ENCODE results near the gene GCH1.

Gene GCH1

DNA sequence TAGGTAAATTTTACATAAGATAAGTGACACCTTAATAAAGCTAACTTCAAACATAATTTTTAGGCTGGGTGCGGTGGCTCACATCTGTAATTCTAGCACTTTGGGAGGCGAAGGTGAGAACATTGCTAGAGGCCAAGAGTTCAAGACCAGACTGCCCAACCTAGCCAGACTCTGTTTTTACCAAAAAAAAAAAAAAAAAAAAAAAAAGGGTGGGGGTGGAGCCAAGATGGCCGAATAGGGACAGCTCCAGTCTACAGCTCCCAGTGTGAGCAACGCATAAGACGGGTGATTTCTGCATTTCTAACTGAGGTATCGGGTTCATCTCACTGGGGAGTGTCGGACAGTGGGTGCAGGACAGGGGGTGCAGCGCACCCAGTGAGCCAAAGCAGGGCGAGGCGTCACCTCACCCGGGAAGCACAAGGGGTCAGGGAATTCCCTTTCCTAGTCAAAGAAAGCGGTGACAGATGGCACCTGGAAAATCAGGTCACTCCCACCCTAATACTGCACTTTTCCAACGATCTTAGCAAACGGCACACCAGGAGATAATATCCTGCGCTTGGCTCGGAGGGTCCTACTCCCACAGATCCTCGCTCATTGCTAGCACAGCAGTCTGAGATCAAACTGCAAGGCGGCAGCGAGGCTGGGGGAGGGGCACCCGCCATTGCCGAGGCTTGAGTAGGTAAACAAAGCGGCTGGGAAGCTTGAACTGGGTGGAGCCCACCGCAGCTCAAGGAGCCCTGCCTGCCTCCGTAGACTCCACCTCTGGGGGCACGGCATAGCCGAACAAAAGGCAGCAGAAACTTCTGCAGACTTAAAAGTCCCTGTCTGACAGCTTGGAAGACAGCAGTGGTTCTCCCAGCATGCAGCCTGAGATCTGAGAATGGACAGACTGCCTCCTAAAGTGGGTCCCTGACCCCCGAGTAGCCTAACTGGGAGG lies 32.2 kb downstream of the GCH1 start:
- DNase-seq, result peak in 1 of 56 donors; percentile 22

GRCh38 chr14:54867011-54867410 lies 35.6 kb downstream of the GCH1 start:
- no peak for DNase-seq

DNA sequence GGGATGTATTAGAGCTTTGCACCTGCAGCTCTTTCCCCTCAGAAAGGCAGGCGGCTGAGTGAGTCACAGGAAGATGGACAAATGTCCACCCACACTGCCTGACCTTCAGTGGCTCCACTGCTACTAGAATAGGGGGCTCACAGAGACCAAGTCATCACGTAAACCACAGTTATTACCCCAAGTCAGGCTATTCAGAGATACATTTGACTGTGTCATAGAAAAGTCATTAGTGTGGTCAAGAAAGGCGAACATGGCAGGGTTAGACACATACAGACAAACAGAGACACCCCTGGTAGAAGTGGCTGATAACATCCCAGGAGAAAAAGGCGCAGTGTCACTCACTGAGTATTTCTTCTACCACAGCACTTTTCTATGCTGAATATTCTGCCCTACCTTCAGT lies 36.0 kb downstream of the GCH1 start:
- no peak for DNase-seq

- DNase-seq, result no peak
Observed at GRCh38 chr14:54864526-54864925, 38.1 kb downstream of the GCH1 start.

DNA sequence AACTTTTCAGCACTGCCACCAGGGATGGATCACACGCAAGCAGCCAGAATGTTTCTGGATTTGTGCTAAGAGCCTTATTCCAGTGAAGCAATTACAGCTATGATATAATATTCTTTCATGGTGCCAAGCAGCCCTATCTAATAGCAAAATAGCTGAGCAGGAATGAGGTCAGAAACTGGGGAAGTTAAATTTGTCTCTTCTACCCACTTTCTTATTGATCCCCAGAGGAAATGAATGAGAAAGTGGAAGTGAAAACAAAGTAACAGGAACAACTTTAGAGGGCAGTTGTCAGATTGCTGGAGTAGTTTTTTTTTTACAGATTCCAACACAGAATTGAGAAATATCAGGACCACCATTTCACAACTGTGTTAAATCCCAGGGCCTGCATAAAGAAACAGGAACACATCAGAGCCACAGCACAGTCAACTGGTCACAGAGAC lies 44.8 kb downstream of the GCH1 start:
- no peak for DNase-seq

- DNase-seq, result no peak
Observed at GRCh38 chr14:54856152-54856551, 46.5 kb downstream of the GCH1 start.

DNA sequence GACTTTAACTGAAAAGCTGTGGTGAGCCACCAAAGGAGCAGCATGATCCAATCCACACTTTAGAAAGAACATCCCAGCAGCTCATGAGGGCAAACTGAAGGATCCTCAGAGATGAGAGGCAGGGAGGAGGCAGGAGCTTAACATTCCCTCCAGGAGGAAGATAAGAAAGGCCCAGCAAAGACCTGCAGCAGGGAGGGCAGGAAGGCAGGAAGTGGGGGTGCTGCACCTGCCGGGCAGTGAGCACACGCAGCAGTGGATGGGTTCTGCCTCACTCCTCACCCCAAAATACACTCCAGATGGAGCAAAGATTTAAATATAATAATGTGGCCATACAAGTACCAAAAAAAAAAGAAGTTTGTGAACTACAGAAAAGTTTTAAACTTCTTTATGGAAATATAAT lies 48.4 kb downstream of the GCH1 start:
- DNase-seq, result no peak

DNA sequence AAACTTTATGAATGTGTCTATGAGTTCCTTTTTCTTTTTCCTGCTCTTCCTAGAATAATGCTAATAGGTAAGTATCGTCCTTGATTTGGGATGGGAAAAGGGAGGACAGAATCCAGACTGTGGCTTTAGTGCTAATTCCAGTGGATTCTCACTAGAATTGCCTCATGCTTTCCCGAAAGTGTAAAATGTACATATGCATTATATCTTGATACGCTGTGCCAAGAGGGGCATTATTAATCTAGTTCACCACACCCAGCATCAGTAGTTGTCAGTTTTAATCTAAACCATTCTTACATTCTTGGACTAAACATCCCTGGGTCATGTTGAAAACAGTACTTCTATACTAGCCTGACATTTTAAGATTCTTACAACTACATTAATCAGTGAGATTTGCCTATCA lies 49.3 kb downstream of the GCH1 start:
- no peak for DNase-seq

DNA sequence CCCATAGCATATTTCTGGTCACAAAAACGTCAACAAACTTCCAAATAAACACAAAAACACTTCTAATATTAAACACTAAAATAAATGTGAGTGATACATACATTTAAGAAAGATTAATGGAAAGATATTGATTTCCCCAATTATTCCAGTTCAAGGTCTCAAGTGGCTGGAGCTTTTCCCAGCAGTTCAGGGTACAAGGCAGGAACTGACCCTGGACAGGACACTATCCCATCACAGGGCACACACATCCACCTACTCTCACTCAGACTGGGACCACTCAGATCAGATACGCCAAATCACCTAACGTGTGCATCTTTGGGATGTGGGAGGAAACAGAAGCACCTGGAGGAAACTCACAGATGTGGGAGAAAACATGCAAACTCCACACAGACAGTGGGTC lies 50.4 kb downstream of the GCH1 start:
- no peak for DNase-seq

GRCh38 chr14:54848910-54849309 lies 53.7 kb downstream of the GCH1 start:
- no peak for DNase-seq

GRCh38 chr14:54845641-54846040 lies 57.0 kb downstream of the GCH1 start:
- no peak for DNase-seq

GRCh38 chr14:54844479-54844878 lies 58.1 kb downstream of the GCH1 start:
- DNase-seq, result no peak

GRCh38 chr14:54840798-54841197 lies 61.8 kb downstream of the GCH1 start:
- no peak for DNase-seq

DNA sequence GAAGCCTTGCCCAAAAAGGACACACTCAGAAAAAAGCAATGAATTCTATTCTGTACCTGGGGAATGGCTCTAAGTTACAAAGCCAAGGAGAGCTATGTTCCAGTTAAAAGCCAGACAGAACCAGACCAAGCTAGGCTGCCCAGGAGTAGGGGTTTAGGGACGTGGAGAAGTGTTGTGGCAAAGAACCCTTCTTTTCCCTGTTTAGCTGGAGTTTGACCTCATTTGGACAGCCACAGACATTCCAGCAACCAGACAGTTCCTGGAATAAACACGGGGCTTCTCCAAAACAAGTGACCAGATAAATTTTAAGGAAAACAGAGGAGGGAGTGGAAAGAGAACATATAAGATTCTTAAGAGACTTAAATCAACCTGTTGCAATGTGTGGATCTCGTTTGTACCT lies 62.3 kb downstream of the GCH1 start:
- DNase-seq, result no peak

- DNase-seq, result no peak
Observed at GRCh38 chr14:54839701-54840119, 62.9 kb downstream of the GCH1 start.

DNA sequence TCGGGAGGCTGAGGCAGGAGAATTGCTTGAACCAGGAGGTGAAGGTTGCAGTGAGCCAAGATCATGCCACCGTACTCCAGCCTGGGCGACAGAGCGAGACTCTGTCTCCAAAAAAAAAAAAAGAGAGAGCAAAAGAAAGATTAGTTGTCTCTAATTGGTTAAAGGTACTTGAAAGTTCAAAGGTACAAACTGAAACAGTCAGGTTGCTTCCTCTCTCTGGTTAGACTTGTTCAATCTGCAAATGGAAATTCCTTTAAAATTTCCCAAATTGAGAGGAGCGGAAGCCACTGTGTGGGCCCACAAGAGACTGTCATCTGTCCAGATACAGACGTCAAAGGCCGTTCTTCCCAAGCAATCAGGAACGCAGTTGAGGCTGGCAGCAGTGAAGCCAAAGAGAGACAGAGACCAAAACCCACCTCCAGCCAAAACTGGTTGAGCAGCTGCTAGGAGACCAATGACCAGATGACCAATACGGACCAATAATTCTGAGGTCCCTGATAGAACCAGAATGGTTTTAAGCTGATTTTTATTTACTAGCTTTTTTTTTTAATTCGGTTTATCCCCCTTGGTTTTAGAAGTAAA lies 63.6 kb downstream of the GCH1 start:
- no peak for DNase-seq

DNA sequence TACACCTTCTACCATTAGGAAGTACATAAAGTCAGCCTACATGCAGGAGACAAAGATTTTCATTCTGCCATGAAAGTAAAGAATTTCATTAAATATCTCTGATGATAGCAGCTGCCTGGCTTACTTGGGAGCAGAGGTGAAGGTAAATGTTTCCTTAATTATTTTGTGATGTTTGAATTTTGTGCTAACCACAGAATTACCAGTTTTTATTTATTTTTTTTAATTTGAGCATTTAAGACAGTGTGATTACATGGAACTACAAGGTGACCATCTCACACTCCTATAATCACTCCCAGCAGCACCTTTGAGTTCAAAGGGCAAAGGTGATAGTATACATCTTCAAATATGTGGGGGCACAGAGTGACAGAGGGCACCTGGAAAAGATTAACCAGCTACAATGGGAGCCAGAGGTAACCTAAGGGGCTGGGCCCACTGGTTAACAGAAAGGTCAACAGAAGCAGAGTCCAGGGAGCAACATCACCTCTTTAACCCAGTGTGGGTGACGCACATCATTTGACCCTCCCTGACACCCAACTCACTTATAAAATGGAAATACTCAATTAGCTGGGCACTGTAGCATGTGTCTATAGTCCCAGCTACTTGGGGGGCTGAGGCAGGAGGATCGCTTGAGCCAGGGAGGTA lies 65.0 kb downstream of the GCH1 start:
- DNase-seq, result no peak

DNA sequence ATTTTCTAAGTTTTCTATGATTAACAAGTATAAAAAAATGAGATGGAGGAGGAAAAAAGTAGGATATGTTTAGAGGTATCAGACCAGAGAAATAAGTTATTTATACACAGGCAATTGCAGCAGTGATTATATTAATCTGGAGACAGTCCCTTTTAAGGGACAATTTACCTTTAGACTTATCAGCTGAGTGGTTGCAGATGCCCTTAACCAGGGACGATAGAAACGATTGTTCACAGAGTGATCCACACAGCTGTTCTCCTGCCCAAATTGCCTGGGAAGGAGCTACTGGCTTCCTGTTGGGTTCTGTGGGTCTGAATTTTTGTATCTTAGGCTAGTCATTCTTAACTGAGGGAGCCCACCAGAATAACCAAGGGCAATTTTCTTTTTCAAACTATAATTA lies 66.4 kb downstream of the GCH1 start:
- no peak for DNase-seq

GRCh38 chr14:54834727-54835126 lies 67.9 kb downstream of the GCH1 start:
- no peak for DNase-seq

GRCh38 chr14:54834081-54834480 lies 68.5 kb downstream of the GCH1 start:
- DNase-seq, result no peak

DNA sequence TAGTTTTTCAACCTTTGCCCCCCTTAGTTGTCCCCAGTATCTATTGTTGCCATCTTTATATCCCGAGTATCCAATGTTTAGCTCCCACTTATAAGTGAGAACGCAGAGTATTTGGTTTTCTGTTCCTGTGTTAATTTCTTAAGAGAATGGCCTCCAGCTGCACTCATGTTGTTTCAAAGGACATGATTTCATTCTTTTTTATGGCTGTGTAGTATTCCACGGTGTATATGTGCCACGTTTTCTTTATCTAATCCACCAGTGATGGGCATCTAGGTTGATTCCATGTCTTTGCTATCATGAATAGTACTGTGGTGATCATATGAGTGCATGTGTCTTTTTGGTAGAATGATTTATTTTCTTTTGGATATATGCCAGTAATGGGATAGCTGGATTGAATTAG lies 72.0 kb downstream of the GCH1 start:
- no peak for DNase-seq

DNA sequence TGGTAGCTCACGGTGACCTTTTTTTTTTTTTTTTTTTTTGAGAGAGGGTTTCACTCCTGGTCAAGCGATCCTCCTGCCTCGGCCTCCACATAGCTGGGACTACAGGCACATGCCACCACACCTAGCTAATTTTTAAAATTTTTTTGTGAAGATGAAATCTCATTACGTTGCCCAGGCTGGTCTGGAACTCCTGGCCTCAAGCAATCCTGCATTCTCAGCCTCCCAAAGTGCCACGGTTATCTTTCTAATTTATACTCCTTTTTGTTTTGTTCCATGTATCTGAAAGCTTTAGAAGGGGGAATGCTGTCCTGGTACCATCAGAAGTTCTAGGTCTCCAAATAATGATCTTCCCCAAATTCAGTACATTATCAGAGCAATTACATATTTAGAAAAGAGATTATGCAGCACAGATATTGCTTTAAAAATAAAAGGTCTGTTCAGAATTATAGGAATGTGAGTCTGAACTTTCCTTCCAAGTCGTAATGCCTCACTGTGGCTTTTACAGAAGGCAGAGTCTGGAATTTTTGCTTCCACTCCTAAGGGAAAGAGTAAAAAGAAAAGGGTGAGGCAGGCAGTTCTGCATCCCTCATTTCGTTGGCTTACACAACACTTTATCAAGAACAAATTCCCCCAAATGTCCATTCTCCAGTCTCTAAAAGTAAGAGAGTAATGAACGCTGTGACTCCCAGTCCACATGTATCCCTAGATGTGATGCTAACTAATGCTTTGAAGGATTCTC lies 73.0 kb downstream of the GCH1 start:
- DNase-seq, result no peak

Data from amygdala (tissue), 56 donors.